ENCODE results near the gene SIGLEC7.

SIGLEC7 gene

DNA sequence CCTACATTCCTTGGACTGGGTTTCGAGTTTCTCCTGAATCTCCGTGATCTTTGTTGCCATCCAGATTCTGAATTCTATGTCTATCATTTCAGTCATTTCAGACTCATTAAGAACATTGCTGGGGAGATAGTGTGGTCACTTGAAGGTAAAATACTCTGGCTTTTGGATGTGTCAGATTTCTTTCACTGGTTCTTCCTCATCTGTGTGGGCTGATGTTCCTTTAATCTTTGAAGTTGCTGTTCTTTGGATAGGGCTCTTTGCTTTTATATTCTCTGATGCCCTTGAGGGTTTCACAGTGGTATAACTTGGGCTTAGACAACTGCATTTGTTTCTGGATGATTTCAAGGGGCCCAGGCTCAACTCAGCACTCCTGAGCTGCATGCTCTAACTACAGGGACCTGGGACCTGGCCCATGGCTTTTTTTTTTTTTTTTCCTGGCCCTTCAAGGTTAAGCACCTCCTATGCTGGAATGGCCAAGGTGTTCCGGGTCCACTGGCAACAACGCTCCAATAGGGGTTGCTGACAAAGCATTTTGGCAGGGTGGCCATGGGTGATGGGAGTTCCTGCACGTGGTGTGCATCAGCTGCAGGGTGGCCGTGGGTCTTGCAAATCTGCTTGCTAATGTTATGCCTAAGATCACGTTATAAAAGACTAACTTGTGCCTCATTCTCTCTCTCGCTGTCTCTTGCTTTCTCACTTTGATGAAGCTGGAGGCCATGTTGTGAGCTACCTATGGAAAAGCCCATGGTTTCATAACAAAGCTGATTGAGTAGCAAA is 5.9 kb upstream of the SIGLEC7 start:
- DNase-seq (ENCODE audit: low read depth in 2 of 2), result no peak
- no peak overlapping the region for H3K4me3 ChIP-seq (replicated peaks in 1 of 2; ENCODE audit: low read depth in 2 of 2, low read length in 2 of 2)
- TF ChIP-seq, protein P1, sequence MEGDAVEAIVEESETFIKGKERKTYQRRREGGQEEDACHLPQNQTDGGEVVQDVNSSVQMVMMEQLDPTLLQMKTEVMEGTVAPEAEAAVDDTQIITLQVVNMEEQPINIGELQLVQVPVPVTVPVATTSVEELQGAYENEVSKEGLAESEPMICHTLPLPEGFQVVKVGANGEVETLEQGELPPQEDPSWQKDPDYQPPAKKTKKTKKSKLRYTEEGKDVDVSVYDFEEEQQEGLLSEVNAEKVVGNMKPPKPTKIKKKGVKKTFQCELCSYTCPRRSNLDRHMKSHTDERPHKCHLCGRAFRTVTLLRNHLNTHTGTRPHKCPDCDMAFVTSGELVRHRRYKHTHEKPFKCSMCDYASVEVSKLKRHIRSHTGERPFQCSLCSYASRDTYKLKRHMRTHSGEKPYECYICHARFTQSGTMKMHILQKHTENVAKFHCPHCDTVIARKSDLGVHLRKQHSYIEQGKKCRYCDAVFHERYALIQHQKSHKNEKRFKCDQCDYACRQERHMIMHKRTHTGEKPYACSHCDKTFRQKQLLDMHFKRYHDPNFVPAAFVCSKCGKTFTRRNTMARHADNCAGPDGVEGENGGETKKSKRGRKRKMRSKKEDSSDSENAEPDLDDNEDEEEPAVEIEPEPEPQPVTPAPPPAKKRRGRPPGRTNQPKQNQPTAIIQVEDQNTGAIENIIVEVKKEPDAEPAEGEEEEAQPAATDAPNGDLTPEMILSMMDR (IDR thresholded peaks at IDR 0.05; ENCODE audit: low read depth, low read length), result no peak

DNA sequence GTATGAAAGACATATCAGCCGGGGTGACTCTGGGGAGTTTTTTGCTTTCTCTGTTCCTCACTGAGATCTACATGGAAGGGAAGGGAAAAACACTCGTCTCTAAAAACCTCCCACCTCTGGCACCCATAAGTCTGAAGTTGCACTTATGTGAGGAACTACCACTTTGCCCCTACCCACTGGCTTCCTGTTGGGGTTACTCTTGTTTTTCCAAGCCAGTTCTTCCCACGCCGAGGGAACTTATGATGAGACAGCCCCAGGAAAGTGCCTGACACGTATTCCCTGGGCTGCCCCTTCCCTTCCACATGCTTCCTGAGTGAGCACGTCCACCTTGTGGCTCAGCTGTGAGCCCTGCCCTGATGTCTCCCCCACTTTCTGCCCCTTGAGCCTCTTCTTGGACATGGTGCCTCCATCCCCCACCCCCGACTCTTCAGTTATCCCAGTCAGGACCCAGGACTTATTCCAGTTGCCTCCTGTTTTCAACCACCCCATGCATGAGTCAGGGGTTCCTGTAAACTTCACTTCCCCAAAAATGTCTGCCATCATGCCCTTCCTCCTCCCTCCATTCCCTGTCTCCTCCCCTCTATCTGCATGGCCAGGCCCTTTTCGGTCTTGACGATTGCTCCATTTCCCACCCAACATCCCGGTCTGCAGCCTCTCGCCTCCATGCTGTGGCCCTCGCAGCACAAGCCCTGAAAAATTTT is 5.1 kb upstream of the SIGLEC7 start:
- TF ChIP-seq, protein P1 (IDR thresholded peaks at IDR 0.05; ENCODE audit: low read depth, low read length), result no peak
- H3K4me3 ChIP-seq (replicated peaks in 1 of 2; ENCODE audit: low read depth in 2 of 2, low read length in 2 of 2), result no peak overlapping the region
- DNase-seq (ENCODE audit: low read depth in 2 of 2), result peak in 1 of 2 donors; percentile 12

DNA sequence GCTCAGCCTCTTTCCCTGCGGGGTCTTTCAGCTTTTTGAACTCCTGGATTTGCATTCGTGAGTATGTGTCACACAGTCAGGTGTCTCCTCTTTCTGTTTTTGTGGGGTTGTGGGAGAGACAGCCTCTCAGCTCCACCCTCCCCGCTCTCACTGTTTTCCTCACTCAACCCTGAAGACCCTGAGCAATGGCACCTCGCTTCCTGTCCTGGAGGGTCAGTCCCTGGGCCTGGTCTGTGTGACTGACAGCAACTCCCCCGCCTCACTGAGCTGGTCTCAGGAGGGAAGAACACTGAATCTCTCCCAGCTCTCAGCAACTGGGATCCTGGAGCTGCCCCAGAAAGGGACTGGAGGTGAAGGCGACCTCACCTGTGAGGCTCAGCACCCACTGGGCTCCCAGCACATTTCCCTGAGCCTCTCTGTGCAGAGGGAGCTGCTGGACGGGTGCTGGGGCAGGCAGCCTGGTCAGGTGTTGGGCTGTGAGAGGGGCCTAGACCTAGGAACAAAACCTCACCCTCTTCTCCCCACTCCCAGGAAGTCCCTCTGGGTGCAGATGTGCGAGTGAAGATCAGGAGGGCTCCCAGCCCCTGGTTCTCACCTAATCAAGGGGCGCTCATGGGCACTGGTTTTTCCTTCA is 4.2 kb upstream of the SIGLEC7 start:
- no peak overlapping the region for H3K4me3 ChIP-seq (replicated peaks in 1 of 2; ENCODE audit: low read depth in 2 of 2, low read length in 2 of 2)

DNA sequence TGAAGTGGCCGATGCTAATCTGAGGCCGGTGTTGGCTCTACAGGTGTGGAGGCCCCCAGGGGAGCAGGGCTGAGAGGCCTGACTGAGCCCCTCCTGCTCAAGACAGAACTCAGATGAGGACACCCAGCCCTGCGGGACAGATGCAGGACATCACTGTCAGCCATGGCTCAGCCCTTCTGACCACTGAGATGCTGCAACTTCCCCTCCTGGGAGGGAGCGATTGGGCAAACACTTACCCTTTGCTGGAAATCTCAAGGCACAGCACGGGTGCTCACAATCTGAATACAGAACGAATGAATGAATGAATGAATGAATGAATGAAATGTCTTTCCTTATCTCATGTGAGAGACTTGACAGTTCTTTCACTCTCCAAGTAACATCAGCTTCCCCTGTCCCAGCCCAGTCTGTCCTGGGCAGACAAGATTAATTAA is 3.5 kb upstream of the SIGLEC7 start:
- TF ChIP-seq, protein P1 (IDR thresholded peaks at IDR 0.05; ENCODE audit: low read depth, low read length), result no peak
- H3K4me3 ChIP-seq (replicated peaks in 1 of 2; ENCODE audit: low read depth in 2 of 2, low read length in 2 of 2), result no peak overlapping the region
- peak; percentile 36 to 66 for DNase-seq (ENCODE audit: low read depth in 2 of 2)

More for the DNA sequence above, 4.2 kb upstream of the SIGLEC7 start:
- DNase-seq (ENCODE audit: low read depth in 2 of 2), result no peak
- TF ChIP-seq, protein P1 (IDR thresholded peaks at IDR 0.05; ENCODE audit: low read depth, low read length), result no peak

DNA sequence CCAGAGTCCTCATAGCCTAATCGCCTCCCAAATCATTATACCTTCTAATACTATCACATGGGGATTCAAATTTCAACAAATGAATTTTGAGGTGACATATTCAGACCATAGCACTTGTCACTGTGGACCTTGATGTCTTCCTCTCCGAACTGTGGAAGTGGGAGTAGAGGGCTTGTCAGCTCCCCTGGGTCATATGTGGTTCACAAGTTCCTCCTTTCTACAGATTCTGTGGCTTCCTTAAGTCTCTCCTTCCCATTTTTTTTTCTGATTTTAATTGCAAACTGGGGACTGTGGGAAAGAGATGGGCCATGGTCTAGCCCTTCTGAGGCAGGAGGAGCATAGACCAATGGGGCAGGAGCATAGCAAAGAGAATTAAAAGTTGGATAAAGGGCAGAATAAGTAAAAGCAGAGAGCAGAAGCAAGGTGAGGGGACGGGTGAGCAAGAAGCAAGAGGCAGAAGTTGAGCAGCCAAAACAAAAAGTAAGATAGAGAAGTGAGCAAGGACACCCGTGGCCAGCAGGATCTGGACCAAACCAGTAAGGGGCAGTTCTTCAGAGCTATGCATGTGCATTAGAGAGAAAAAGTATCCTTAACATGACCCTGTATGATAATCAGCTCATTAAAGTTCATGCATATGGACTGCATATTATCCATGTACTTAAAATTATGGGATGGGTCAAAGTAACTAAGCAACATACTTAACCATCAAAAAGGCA is 2.6 kb upstream of the SIGLEC7 start:
- no peak for DNase-seq (ENCODE audit: low read depth in 2 of 2)
- H3K4me3 ChIP-seq (replicated peaks in 1 of 2; ENCODE audit: low read depth in 2 of 2, low read length in 2 of 2), result no peak overlapping the region
- TF ChIP-seq, protein P1 (IDR thresholded peaks at IDR 0.05; ENCODE audit: low read depth, low read length), result no peak

DNA sequence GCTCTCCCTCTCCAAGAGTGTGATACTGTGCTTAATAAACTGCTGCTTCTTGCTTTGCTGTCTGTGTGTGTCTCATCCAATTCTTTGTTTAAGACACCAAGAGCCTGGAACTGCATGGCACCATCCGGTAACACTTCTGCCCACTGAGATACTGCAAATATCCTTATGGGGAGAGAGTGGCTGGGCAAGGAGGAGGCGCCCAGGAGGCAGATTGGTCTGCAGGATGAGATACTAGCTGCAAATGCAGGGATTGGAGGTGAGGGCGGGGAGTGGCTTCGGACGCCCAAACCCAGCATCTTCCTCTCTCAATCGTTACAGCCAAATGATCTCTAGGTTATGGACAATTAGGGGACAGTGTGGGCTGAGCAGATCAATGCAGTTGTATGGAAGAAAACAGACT is 1.7 kb upstream of the SIGLEC7 start:
- H3K4me3 ChIP-seq (replicated peaks in 1 of 2; ENCODE audit: low read depth in 2 of 2, low read length in 2 of 2), result no peak overlapping the region
- TF ChIP-seq, protein P1 (IDR thresholded peaks at IDR 0.05; ENCODE audit: low read depth, low read length), result no peak
- no peak for DNase-seq (ENCODE audit: low read depth in 2 of 2)

Measured in cardiac fibroblast (primary cell).